PFSK-1 (cell line): ENCODE data around the gene ANKRD12.

Experiments
- FOXP2 ChIP-seq: optimal IDR thresholded peaks from 2 replicates; pipeline ENCODE3; 2011; ENCODE audit warnings: borderline replicate concordance, control low read depth, inconsistent platforms; ENCODE audit not compliant: insufficient read depth; ENCODE audit errors: extremely low read length, extremely low read depth
- POLR2AphosphoS5 ChIP-seq: IDR thresholded peaks from 2 replicates; pipeline ENCODE4 v1.6.1; 2012; ENCODE audit warnings: low read depth, mild to moderate bottlenecking, control low read depth, low read length, moderate library complexity
- SIN3A ChIP-seq: IDR thresholded peaks from 2 replicates; pipeline ENCODE4 v1.6.1; 2012; ENCODE audit warnings: mild to moderate bottlenecking, low read length, moderate library complexity, borderline replicate concordance; ENCODE audit not compliant: insufficient read depth
- TAF1 ChIP-seq: IDR thresholded peaks from 2 replicates; pipeline ENCODE4 v1.6.1; 2012; ENCODE audit warnings: low read length, control low read depth, borderline replicate concordance; ENCODE audit not compliant: insufficient read depth
- TF ChIP-seq, protein P1 (sequence below), 2 experiments: IDR thresholded peaks; 2 replicates each; pipeline versions ENCODE4 v1.6.1 to v1.8.0; 2011 to 2012; ENCODE audit warnings: low read depth in 2 of 2, low read length in 2 of 2, control low read depth in 1 of 2, inconsistent platforms in 1 of 2, mild to moderate bottlenecking in 1 of 2, moderate library complexity in 1 of 2; ENCODE audit not compliant: insufficient read depth in 1 of 2

The ANKRD12 gene

DNA sequence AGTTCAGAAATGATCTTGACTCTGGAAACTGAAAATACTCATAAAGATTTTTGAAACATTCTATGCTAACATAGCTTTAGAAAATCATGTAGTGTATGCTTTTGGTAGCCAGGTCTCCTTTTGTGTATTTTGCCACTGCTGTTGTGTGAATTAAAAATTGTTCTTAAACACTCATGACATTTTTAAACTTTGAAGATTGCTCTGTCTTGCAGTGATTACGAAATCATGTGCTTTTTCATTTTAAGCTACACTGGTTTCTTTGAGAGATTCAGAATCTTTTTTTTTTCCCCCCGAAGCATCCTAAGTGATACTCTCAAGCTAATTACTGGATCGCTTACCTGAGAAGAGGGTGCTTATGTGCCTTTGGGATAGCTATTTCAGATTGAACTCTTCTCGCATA, 60.0 kb downstream of the ANKRD12 start:
- no peak for TF ChIP-seq POLR2AphosphoS5
- no peak for TF ChIP-seq FOXP2

DNA sequence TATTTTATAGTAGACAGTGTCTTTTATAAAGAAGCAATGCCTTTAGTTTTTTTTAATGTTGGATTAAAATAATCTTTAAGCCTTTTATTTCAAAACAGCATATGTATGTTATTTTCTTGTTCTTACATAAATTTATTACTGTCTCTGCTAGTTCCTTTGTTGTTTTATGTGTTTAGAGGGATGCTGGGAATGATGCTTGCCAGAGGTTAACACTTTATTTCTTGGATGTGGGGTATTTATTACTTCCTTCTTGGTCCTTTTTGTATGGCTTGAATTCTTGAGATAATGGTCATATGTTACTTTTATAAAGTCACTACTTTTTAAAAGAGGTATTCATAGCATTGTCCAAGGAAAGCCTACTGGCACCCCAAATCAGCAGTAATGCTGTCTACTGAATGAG, 63.1 kb downstream of the ANKRD12 start:
- no peak for TF ChIP-seq POLR2AphosphoS5
- TF ChIP-seq SIN3A, result no peak
- TF ChIP-seq, protein P1, sequence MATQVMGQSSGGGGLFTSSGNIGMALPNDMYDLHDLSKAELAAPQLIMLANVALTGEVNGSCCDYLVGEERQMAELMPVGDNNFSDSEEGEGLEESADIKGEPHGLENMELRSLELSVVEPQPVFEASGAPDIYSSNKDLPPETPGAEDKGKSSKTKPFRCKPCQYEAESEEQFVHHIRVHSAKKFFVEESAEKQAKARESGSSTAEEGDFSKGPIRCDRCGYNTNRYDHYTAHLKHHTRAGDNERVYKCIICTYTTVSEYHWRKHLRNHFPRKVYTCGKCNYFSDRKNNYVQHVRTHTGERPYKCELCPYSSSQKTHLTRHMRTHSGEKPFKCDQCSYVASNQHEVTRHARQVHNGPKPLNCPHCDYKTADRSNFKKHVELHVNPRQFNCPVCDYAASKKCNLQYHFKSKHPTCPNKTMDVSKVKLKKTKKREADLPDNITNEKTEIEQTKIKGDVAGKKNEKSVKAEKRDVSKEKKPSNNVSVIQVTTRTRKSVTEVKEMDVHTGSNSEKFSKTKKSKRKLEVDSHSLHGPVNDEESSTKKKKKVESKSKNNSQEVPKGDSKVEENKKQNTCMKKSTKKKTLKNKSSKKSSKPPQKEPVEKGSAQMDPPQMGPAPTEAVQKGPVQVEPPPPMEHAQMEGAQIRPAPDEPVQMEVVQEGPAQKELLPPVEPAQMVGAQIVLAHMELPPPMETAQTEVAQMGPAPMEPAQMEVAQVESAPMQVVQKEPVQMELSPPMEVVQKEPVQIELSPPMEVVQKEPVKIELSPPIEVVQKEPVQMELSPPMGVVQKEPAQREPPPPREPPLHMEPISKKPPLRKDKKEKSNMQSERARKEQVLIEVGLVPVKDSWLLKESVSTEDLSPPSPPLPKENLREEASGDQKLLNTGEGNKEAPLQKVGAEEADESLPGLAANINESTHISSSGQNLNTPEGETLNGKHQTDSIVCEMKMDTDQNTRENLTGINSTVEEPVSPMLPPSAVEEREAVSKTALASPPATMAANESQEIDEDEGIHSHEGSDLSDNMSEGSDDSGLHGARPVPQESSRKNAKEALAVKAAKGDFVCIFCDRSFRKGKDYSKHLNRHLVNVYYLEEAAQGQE (IDR thresholded peaks at IDR 0.05; ENCODE audit: insufficient read depth in 1 of 2, low read depth in 2 of 2, low read length in 2 of 2), result no peak
- TF ChIP-seq FOXP2, result no peak
- no peak for TF ChIP-seq TAF1

DNA sequence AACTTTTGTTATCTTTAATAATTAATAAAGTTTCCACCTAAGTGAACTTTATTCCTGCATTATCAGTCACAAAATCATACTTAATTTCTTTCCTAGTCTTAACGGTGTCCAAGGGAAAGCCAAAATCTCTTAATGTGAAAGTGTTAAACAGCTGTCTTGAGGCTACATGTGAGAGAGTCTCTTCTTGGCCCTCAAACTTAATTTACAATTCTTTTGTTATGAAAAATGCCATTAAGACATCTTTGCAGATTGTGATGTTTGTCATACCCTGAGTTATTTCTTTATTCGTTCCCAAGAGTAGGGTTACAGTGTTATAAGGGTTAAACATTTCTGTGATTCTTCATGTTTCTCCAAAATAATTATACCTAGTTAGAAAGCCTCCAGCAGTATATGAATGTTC, 64.6 kb downstream of the ANKRD12 start:
- no peak for TF ChIP-seq POLR2AphosphoS5
- no peak for TF ChIP-seq SIN3A
- TF ChIP-seq FOXP2, result no peak
- no peak for TF ChIP-seq TAF1
- TF ChIP-seq, protein P1 (IDR thresholded peaks at IDR 0.05; ENCODE audit: insufficient read depth in 1 of 2, low read depth in 2 of 2, low read length in 2 of 2), result no peak

DNA sequence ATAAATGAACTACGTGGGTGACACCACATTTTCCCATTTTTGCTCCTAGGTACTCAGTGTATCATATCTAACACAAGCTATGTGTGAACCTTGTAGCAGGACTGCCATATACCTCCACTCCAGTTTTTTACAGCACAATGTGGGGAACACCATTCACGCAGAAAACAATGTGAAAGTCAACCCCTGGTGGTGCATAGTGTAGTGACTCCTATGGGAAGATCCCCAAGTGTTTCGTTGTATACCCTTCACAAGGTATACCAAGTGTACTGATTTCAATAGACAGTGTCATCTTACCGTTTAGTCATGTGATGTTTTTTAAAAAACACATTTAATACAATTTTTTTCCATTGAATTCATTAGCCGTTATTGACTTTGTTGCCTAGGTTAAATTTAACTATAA, 68.1 kb downstream of the ANKRD12 start:
- no peak for TF ChIP-seq POLR2AphosphoS5

DNA sequence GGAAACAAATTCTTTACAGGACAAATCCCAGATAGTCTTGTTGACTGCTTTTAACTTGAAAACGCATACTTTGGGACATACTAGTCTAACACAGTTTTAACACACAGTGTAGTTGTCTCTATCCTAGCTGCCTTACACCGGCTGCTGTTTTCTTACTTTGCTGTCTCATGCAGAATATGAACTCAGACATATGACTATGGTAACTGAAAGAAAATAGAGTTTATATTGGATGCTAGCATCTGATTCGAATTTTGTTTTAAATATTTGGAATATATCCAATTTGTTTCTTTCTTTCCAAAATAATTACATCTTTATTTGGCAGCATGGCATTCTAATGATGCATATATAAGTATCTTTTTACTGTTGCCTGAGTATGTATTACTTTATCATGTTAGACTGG, 69.8 kb downstream of the ANKRD12 start:
- TF ChIP-seq SIN3A (no peak), FOXP2 (no peak), TAF1 (no peak), POLR2AphosphoS5 (no peak)
- TF ChIP-seq, protein P1 (IDR thresholded peaks at IDR 0.05; ENCODE audit: insufficient read depth in 1 of 2, low read depth in 2 of 2, low read length in 2 of 2), result no peak

DNA sequence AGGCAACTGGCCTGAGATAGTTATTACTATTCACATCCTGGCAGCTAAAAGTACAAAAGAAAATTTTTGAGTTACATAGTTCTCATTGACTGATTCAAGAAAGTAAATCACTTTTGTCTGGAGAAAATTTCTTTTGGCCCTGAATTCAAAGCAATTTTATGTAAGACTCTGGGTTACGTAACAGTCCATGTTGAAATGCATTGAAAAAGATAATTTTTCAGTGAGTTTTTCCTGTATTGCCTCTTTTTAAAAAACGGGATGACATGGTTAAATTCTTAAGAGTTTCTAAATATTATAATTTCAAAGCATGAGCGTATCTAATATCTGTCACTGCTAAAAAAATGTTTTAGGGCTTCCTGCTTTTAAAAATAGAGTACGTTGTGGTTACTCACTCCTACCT, 72.7 kb downstream of the ANKRD12 start:
- TF ChIP-seq POLR2AphosphoS5, result no peak
- no peak for TF ChIP-seq SIN3A
- no peak for TF ChIP-seq TAF1
- TF ChIP-seq, protein P1 (IDR thresholded peaks at IDR 0.05; ENCODE audit: insufficient read depth in 1 of 2, low read depth in 2 of 2, low read length in 2 of 2), result no peak
- no peak for TF ChIP-seq FOXP2
